Measurements from ENCODE around the gene RPS15.

The RPS15 gene

DNA sequence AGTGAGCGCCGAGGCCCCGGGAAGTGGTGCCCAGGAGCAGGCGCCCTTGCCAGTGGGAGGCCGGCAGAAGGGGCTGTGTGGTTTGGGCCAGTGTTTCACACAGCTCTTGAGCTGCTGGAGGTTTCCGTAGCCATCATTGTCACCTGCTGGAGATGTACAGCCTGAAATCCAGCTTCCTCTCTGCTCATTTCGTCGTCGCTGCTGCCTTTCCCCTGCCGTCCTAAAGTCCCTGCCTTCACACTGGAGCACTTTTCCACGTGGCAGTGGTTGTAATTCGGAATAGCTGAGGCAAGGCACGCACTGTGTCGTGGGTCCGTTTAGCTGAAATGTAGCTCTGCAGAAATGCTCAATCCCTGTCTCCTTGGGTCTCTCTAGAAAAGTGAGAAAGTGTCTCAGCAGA is 17.6 kb upstream of the RPS15 start:
- FAIRE-seq = no peak

DNA sequence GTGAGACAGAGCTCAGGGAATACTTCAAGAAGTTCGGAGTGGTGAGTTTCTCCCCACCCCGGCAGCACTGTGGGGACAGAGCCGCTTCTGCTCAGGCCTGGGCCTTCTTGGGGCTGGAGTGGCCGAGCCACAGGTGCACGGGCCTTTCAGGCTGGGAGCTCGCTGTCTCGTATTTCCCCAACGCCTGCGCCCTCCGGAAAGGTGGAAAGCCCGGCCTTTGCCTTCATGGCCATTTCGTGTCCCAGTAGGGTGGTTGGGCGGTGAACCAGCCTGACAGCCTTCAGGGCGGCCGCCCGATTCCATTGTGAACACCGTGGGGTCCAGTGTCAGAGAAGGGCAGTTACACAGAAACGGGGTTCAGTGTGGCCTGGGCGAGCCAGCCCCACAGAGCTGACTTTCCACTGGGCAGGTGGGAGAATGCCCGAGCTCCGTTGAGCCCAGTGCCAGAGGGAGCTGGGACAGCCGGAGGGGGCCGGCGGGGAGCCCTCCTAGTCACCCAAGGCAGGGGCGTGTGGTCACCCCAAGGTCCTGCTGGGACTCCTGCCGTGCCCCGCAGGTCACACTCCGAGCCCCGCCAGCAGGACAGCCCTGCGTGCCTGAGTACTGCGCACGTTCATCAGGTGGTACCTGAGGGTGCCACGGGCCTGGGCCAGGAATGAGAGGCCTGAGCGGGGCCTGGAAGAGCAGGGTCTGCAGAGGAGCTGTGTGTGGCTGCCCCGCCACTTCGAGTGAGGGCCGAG is 16.8 kb upstream of the RPS15 start:
- no peak for FAIRE-seq

DNA sequence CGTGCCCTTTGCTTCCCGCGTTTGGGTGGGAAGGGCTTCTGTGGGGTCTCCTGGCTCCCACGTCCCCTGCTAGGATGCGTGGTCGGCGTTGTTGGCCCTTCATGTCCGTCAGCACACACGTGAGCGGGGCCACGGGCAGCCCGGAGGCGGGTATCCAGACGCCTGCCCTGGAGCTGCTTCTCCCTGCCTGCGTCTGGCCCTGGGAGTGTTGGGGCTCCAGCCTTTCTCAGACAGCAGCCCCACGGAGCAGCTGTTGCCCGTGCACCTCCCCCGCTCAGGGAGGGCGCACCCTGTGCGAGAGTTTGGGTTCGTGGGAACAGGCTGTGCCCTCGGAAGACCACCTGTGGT is 16.3 kb upstream of the RPS15 start:
- FAIRE-seq = no peak

GRCh38 chr19:1422360-1422759 is 15.8 kb upstream of the RPS15 start:
- FAIRE-seq = no peak

GRCh38 chr19:1422943-1423342 is 15.3 kb upstream of the RPS15 start:
- FAIRE-seq = no peak

- FAIRE-seq = no peak
Observed at GRCh38 chr19:1423436-1424191, 14.6 kb upstream of the RPS15 start.

GRCh38 chr19:1424192-1424955 is 13.8 kb upstream of the RPS15 start:
- FAIRE-seq = no peak

- no peak for FAIRE-seq
Observed at GRCh38 chr19:1425102-1425837, 12.9 kb upstream of the RPS15 start.

GRCh38 chr19:1425902-1426301 is 12.3 kb upstream of the RPS15 start:
- no peak for FAIRE-seq

DNA sequence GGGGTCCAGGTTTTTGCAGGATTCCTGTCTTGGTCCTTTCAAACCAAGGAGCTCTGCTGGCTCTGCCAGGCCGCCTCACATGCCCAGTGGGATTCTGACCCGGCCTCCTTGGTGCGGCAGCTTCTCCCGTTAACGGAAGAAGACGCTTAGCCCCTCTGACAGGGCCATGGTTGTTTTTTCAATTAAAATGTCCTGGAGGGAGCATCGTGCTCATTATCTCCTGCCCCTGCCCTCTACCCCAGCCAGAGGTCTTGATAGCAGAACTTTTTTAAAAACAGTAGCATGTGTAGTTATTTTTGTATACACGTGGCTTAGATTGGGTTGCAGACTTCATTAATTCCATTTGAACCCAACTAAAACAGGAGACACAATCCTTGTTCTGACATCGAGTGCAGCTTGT is 11.5 kb upstream of the RPS15 start:
- no peak for FAIRE-seq

DNA sequence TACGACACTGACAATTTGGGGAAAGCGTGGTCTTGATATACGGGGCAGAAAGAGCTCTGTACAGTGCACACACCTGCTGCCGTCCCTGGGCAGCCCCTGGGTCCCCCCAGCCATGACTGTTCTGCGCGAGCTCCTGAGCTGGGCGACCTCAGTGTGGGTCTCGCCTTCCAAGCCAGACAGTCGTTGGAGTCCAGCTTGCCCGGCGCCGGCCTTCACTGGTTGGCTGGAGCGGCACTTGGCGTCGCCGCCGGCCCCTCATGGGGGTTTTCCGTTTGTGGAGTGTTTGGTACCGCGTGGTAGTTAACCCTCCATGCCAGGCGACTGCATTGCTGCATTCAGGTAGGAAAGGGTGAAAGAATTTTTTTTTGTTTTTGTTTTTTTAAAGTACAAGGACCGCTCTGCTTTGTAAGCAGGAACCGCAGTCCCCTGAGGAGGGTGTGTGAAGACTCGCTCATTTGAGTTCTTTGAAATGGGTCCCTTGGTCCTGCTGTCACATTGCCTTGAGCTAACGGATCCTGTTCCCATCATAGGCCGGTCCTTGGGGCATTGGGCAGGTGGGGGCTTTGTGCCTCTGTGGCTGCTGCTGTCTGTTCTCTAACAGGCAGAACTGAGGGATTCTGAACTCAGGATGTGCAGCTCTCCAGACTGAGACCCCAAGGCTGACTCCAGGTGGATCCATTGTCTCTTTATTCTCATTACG is 10.8 kb upstream of the RPS15 start:
- no peak for FAIRE-seq

DNA sequence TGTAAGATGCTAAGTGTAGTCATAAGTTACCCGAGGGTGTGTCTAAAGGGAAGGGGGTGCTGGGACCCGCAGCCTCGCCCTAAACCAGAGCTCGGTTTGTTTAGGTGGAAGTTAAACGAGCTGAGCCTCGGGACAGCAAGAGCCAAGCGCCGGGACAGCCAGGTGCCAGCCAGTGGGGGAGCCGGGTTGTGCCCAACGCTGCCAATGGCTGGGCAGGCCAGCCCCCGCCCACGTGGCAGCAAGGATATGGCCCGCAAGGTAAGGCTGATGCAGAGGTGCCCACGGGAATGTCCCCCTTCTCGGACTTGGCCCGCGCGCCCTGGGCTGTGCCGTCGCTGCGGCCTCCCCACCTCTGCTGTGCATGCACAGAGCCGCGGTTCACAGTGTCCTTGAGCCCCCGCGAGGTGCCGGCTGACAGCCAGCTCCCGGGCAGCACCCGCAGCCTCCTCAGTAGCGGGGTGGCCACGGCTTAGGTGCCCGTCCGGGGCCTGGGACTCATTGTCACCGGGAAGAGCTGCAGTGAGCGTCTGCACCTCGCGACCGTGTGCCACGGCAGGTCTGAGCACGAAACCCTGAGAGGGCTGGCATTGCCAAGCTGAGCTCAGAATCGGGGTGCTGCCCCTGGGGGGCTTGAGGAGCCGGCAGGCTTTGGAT is 9.3 kb upstream of the RPS15 start:
- FAIRE-seq = no peak

DNA sequence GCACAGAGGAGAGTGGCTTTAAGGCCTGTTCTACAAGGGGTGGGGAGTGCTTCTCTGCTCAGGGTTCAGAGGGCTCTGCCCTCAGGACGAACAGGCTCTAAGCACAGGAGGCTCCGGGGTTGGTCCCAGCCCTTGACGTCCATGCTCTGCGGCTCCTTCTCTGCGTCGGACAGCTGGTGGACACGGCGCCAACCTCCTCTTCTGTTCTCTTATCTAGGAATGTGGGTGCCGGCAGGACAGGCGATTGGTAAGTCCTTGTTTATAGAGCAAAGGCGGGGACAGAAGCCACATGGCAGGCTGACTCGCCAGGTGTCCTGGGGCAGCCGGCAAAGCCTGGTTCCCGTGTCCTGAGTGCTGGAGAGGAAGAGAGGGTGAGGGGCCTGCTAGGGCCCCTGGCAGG is 8.4 kb upstream of the RPS15 start:
- FAIRE-seq = no peak

GRCh38 chr19:1430246-1430645 is 8.0 kb upstream of the RPS15 start:
- FAIRE-seq = no peak

DNA sequence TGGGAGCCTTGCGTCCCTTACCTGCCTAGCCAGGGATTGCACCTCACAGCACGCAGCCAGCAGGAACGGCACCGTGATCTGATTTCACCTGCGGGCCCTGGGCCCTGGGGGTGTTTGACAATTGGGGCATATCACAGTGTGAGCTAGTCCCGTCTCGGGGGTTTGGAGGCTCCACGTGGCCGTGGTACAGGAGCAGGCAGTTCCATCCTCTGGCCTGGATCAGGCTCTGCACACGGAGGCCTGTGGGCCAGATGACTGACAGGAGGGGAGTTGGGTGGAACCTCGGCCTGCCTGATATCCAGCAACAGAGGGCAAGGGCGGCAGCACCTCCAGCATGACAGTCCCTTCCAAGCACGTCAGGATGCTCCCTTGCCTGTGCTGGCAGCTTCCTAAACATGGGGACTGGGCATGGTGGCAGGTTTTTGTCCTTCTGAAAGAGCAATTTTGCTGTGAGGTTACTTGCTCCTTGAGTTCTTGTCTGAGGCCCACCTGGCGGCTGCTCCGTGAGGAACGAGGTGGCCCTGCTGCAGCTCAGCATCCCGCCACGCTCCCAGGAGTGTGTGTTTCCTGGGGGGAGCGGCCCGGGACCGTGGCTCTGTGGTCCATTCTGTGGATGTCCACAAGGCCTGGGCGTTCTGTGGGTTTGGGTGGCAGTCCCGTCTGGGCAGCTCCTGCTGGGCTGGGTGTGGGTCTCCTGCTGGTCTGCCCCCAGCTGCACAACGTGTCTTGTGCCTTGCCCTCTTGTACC is 6.3 kb upstream of the RPS15 start:
- no peak for FAIRE-seq

DNA sequence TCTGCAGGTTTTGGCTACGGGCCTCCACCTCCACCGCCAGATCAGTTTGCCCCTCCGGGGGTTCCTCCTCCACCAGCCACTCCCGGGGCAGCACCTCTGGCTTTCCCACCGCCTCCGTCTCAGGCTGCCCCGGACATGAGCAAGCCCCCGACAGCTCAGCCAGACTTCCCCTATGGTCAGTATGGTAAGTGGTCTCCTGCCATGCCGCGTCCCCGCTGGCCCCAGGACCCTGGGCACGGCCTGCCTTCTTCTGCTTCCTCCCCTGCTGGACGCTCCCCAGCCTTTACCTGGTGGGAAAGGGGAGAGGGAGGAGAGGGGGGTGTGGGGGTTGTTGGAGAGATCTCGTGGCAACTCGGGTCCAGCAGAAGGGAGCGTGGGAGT is 5.7 kb upstream of the RPS15 start:
- FAIRE-seq = no peak

GRCh38 chr19:1433119-1434039 is 4.8 kb upstream of the RPS15 start:
- no peak for FAIRE-seq

GRCh38 chr19:1434040-1434366 is 4.2 kb upstream of the RPS15 start:
- FAIRE-seq = no peak

DNA sequence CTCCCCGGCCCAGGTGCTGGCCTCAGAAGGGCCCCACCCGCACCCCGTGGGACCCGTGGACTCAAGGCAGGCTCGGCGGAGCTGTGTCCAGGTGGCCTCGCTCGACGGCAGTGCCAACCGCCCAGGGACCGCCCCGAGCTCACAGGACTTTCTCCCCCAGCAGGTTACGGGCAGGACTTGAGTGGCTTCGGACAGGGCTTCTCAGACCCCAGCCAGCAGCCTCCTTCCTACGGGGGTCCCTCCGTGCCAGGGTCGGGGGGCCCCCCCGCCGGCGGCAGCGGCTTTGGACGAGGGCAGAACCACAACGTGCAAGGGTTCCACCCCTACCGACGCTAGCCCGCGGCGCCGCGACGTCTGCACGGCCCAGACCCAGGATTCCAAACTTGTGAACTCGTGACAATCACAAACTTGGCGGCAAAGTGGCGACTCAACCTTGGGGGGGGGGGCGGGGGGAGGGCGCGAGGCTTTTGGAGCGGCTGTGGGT is 3.6 kb upstream of the RPS15 start:
- FAIRE-seq = no peak

GRCh38 chr19:1435378-1435989 is 2.7 kb upstream of the RPS15 start:
- no peak for FAIRE-seq

Measured in G401.6 (cell line).